ENCODE results near the gene KLHL3. TPM values are rescaled to one million over a fixed set of nuclear protein-coding genes. Genes with fewer than 3 reads are reported as not detected.

The KLHL3 gene
- total and polyA plus RNA-seq, 9 of the 15 experiments (the other 6 are each of a cell fraction or from before 2014, with no cell fraction given), result under 0.01 to 1.5 (median 0.22) TPM

DNA sequence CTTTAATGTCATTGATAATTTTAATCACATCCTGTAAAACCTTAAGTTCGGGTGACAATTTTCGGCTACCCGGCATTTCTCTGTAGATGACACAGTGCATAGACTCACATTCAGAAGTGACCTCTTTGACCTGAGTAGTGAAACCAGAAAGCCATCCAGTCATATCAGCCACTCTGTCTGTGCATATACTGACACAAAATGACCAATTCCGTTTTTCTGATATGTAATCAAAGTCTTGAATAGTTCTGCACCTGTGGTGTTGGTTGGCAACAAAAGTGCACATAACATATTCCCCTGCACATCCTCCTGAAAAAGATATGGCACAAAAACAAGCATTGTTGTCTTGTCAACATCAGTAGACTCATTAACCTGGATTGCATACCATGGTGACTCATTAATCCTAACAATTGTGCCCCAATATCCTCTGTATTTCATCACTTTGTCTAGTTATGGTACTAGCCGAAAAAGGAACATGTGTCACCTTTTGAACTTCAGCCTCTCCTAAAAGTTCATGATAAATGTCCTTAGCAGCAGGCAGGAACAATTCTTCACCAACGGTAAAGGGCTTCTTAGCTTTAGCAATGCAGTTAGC lies 22.9 kb upstream of the KLHL3 start:
- Histone ChIP-seq H4K20me1 (replicated peaks; ENCODE audit: control insufficient read depth, insufficient read depth, low read length) (0 out of 2 replicates have a peak, but pooled peaks cover under 1% of the 10 kb centered on the region), H3K9me1 (ENCODE audit: control insufficient read depth, insufficient read depth, low read length) (no peaks in the 10 kb centered on the region), H3K27me3 (ENCODE audit: control insufficient read depth in 2 of 2, insufficient read depth in 2 of 2, low read length in 2 of 2) (peaks cover 6 to 9% of the 10 kb centered on the region in 2 experiments; a peak in 3 of 5 replicates), H3K9me3 (replicated peaks; ENCODE audit: control insufficient read depth, insufficient read depth, low read depth, low read length) (no peaks in the 10 kb centered on the region), H3K4me3 (no peak overlapping the region), H3K36me3 (ENCODE audit: control insufficient read depth, insufficient read depth, low read length) (no peaks in the 10 kb centered on the region), H3K4me2 (ENCODE audit: insufficient read depth, low read length) (no peak overlapping the region), H2AFZ (ENCODE audit: low read depth, low read length) (no peak overlapping the region), H3K79me2 (ENCODE audit: control insufficient read depth, insufficient read depth, low read length) (peaks cover 4% of the 10 kb centered on the region), H3K27ac (ENCODE audit: extremely low read depth, low read depth, low read length) (no peak overlapping the region), H3K9ac (ENCODE audit: insufficient read depth in 1 of 2, low read depth in 2 of 2, low read length in 2 of 2) (no peak overlapping the region), H3K4me1 (replicated peaks in 1 of 2; ENCODE audit: control insufficient read depth in 2 of 2, insufficient read depth in 2 of 2, low read length in 2 of 2) (peaks cover 0 to 10% of the 10 kb centered on the region in 2 experiments; a peak in 3 of 5 replicates)
- DNase-seq (ENCODE audit: extremely low read depth in 1 of 4, low spot score in 3 of 4) (no peak), FAIRE-seq (no peak), ATAC-seq (no peak)
- no TSS peak for BruUV-seq (replicated peaks)
- ChIA-PET CTCF (ENCODE audit: low intra/inter-chr PET ratio) (no interaction called here), POLR2A (no interaction called here)
- TF ChIP-seq ZFX (CRISPR knock-in tag; IDR thresholded peaks at IDR 0.05) (no peak), CEBPG (CRISPR knock-in tag; IDR thresholded peaks at IDR 0.05) (no peak), CEBPG (tag; conservative IDR thresholded peaks at IDR 0.05 in 1 of 2, IDR thresholded peaks at IDR 0.05 in 1 of 2) (peak in 1 of 2 experiments; percentile 58; a peak in 2 of 4 replicates), CBFA2T3 (IDR thresholded peaks at IDR 0.05) (0 out of 2 replicates have a peak, but pooled peaks have one; percentile 3)
- TF ChIP-seq, protein P1, sequence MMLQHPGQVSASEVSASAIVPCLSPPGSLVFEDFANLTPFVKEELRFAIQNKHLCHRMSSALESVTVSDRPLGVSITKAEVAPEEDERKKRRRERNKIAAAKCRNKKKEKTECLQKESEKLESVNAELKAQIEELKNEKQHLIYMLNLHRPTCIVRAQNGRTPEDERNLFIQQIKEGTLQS (IDR thresholded peaks at IDR 0.05), result peak; percentile 28; the same call in 1 of the 2 replicates
- TF ChIP-seq, protein P1 (CRISPR knock-in tag; conservative IDR thresholded peaks at IDR 0.05), result no peak
- in situ Hi-C loops (cut with MboI) (no loop called here), intact Hi-C loops (cut with micrococcal nuclease) (no loop called here)
- whole genome bisulfite sequencing (ENCODE audit: insufficient coverage, low coverage, missing lambda C conversion rate), result 8% methylated on average over 6 of the region's 6 CpGs
